Fibroblast of skin of scalp (primary cell): ENCODE measurements around the gene CD3G. TPM values are rescaled to one million over a fixed set of nuclear protein-coding genes. Genes with fewer than 3 reads are reported as not detected.
"Not testable (repeated sequence)": the region's sequence is repeated elsewhere in the genome, so short reads cannot be mapped to it uniquely, and the experiment has no call there.

Source experiments
- DNase-seq: peaks from one replicate; pipeline ENCODE4 v3.0.0-alpha.2; 2013
- polyA plus RNA-seq, 2 experiments: library from polyadenylated mRNA; unstranded; fragments of 120-200 nt; gene quantifications; one replicate each; pipeline ENCODE4 v1.2.1, GENCODE V29; 2013; ENCODE audit not compliant: insufficient read length in 2 of 2

The CD3G gene
- polyA plus RNA-seq (2013, experiment 1 of 2; ENCODE audit: insufficient read length): not detected
- polyA plus RNA-seq (2013, experiment 2 of 2; ENCODE audit: insufficient read length): not detected

DNA sequence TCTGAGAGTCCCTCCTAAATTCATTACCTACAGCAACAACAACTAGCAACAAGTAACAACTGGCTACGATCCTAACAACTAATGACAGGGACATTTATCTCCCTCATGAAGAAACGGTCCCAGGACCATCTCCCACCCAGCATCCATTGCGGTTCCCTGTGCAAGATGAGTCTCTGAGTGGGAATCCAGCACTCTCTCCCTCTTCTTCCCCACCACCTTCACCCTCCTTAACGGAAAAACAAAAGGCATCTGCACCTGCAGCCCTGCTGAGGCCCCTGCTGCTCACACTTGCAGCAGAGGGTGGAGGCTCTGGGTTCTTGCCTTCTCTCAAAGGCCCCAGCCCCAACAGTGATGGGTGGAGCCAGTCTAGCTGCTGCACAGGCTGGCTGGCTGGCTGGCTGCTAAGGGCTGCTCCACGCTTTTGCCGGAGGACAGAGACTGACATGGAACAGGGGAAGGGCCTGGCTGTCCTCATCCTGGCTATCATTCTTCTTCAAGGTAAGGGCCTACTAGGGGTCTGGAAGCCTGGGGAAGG, at the start of gene CD3G:
Gene CD3G, plus strand, starts transcription at position 364 of the 535 bp plus-strand sequence. Its CDS starts 80 bp downstream, at position 444.
- no peak for DNase-seq

DNA sequence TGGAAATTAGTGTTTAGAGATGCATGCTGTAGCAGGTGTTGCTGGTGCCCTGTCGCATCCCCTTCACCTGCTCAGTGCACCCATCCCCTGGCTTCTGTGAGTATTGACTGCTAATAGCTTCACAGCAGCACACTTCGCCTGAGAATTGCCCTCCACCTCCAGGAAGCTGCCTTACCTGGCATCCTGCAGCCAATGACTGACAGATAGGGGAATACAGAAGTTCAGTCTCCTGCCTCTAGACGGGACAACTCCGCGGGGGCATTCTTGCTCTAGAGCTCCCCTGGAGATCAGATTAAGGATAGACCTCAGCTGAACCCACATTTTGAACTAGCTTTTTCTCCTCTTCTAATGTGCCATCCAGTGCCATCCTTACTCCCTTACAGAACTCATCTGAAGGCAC, 48.9 kb upstream of the CD3G start:
- no peak for DNase-seq

DNA sequence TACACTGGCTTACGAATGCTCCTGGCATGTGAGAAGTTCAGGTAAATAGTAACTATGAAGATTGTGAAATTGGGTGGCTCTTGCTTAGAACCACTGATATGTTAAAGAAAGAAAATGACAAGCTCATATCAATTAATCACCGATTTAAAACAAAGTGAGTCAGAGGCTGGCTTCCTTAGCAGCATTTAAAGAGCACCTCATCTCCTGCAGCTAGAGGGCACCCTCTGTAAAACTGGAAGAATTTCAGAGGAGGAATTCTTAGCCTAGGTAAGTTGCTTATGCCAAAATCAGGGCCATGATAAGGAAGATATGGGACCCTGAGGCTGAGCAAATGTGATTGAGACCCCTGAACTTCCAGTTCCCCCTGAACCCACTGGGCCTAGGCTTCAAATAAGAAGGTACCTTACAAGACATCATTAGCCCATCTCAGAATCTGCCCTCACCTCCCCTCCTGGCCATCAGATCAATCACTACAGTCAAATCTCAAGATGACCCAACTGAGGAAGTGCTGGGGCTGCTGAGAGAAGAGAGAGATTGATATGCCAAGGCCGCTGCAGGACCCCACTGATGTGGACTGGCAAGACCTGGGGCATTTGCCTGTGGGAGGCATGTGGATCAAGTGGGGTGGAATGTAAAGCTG, 48.2 kb upstream of the CD3G start:
- peak; percentile 13 for DNase-seq

DNA sequence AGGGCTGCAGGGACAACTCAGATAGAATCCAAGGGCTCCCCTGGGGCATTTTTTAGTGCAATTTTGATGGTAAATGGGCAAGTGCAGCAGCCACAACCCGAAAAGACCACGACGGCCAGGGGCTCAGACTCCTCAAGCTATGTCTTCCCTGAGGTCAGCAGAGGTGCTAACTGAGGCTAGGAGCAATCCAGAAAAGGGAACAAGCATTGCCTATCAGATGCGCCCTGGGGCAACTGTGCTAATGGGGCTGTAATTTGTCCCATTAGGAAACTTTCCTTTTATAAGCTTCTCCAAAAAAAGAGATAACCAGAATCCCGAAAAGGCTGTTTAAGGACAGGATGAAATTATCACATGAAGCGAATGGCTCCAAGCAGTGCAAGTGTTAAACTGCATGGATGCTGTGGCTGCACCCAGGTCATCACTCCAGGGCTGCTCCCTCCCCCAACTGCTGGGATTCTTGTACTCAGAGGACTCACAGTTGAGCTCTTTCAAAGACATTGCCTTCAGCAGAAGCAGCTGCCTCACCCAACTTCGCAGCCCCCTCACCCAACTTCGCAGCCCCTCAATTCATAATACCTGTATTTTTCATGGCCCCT, 42.4 kb upstream of the CD3G start:
- no peak for DNase-seq

DNA sequence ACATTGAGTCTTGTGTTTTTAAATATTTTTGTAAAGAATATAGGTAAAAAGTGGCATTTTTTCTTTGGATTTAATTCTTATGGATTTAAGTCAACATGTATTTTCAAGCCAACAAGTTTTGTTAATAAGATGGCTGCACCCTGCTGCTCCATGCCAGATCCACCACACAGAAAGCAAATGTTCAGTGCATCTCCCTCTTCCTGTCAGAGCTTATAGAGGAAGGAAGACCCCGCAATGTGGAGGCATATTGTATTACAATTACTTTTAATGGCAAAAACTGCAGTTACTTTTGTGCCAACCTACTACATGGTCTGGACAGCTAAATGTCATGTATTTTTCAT, 39.9 kb upstream of the CD3G start:
- no peak for DNase-seq

DNA sequence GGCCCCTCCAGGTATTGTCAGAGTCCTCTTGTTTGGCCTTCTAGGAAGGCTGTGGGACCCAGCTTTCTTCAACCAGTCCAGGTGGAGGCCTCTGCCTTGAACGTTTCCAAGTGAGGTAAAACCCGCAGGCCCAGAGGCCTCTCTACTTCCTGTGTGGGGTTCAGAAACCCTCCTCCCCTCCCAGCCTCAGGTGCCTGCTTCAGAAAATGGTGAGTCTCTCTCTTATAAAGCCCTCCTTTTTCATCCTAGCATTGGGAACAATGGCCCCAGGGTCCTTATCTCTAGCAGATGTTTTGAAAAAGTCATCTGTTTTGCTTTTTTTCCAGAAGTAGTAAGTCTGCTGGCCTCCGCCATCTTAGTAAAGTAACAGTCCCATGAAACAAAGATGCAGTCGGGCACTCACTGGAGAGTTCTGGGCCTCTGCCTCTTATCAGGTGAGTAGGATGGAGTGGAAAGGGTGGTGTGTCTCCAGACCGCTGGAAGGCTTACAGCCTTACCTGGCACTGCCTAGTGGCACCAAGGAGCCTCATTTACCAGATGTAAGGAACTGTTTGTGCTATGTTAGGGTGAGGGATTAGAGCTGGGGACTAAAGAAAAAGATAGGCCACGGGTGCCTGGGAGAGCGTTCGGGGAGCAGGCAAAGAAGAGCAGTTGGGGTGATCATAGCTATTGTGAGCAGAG, 39.4 kb upstream of the CD3G start, which contains the start of gene CD3E:
Gene CD3E, plus strand, starts transcription at position 163 of the 681 bp plus-strand sequence. Its CDS starts 223 bp downstream, at position 386.
- no peak for DNase-seq

DNA sequence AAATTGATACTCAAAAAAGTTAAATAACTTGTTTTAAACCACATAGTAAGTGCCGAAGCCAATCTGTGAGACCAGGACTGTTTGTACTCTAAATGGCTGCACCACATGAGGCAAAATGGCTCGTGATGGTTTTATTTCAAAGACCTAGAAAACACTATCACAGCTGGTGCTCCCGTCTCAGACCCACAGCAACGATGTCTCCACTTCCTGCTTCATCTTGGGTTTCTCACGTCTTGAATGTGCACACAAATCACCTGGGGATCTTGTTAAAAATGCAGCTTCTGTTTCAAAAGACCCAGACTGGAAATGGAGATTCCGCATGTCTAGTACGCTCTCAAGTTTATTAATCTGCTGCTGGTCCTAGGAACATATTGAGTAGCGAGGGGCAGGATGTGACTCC, 38.4 kb upstream of the CD3G start:
- no peak for DNase-seq

DNA sequence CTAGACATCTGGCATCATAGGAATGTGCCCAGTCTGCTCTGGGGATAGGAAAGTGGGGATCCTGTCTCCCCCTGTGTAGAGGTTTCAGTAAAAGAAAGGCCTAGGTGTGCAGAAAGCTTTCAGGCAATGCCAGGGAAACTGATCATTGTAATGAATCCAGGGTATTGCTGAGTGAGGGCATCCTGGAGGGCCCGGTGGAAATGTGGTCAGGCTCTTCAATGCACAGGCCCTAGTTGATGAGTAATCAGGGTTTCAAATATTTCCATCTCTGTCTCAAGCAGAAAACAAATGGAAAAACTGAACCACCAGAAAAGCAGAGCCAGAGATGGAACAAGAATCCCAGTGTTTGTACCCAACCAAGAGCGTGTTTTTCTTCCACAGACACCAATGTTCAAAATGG, 37.6 kb upstream of the CD3G start:
- DNase-seq: no peak

DNA sequence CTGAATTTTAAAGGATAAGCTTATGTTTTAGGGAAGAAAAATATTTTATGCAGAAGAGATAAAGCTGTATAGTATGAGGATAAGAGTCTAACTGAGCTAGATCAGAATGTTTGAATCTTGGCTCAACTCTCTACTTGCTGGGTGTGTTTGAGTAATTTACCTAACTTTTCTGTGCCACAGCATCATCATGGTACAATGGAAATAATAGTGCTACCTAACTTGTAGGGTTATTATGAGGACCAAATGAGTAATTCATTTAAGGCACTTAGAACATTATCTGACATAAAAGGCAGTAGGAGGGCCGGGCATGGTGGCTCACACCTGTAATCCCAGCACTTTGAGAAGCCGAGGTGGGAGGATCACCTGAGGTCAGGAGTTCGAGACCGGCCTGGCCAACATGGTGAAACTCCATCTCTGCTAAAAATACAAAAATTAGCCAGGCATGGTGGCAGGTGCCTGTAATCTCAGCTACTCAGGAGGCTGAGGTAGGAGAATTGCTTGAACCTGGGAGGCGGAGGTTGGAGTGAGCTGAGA, 35.1 kb upstream of the CD3G start:
- DNase-seq: not testable (repeated sequence)

DNA sequence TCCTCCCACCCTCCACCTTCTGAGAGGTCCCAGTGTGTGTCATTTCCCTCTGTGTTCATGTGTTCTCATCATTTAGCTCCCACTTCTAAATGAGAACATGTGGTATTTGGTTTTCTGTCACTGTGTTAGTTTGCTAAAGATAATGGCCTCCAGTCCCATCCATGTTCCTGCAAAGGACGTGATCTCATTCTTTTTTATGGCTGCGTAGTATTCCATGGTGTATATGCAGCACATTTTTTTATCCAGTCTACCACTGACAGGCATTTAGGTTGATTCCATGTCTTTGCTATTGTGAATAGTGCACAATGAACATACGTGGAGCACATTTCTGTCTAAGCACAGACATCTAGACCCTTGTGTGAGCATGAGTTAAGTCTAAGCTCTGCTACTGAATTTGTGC, 33.9 kb upstream of the CD3G start:
- no peak for DNase-seq

DNA sequence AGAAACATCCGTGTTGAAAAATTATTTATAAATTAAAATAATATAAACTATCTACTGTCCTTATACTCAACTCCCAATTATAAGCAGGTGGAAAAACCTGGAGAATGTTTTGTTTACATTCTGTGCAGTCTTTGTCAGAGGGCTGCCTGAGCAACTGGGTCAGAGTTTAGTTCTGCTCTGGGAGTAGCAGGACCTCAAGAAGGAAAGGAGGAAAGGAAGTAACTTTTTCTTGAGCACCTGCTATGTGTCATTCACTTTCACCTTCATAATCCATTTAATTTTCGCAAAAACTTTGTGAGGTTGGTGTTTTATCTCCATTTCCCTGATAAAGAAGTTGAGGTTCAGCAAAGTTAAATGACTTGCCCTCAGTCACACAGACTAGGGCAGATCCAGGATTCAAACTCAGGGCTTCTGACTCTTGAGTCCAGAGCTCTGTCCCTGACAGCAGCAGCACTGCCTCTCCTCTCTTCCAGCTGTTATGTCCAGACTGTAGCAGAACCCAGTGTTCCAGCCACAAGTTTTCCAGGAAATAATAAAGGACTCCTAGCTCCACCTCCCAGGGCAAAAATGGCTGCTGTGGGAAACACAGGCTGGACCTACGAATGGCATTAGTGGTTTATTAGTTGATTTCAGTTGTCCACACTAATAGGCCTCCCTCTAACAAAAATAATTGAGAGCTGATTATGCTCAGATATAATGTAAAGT, 33.2 kb upstream of the CD3G start:
- no peak for DNase-seq

DNA sequence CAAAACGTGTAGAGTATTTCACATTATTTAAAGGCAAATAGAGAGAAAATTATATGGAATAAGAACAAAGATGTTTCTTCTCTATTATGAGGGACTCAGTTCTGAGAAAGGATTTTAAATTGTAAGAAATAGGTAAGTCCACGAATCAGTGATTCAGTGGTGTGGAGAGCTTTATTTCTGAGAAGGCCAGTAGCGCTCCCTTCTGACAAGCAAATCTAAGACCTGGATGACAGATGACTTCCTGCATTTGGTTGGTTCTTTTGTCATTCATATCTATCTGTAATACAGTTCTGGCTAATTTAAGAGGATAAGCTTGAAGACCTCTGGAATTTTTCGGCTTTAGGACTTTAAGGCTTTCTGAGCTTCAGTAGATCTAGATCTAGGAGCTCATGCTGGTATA, 32.6 kb upstream of the CD3G start:
- no peak for DNase-seq

DNA sequence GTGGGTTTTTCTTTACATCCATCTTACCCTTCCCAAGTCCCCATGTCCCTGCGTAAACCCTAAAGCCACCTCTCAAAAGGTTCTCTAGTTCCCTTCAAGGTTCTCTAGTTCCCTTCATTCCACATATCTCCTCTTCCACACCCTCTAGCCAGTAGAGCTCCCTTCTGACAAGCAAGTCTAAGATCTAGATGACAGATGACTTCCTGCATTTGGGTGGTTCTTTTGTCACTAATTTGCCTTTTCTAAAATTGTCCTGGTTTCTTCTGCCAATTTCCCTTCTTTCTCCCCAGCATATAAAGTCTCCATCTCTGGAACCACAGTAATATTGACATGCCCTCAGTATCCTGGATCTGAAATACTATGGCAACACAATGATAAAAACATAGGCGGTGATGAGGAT, 31.8 kb upstream of the CD3G start:
- DNase-seq: no peak

DNA sequence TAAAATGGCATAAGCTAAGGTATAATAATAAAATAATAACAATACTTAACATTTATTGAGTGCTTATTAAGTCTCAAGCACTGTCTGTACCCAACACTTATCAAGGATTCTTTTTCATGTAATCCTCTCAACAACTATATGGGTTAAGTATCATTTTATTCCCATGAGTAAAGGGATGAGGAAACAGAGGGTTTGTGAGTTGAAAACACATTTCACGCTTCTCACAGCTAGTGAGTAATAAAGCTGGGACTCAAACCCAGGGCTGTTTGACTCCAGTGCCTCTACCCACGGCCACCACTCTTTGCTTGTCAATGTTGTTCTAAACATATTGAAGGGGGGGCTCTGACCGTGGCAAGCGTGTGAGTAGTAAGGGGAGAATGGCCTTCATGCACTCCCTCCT, 30.9 kb upstream of the CD3G start:
- no peak for DNase-seq

DNA sequence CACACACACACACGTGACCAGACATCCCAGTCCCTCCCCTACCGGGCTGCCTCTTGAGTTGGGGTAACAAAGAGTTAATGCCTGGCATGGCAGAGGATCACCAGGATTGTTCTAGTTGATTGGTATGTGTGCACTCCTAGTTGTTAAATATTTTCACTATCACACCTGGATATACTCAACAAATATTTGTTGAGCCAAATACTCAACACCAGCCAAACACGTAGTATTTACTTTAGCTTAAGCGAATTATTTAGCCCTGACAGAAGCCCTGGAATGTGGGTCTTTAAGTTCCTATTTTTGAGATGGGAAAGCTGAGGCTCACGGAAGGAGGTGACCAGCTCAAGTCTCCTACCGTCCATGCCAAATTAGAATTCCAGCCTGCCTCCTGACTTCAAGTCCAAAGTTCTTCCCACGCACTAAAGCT, 29.1 kb upstream of the CD3G start:
- DNase-seq: no peak

DNA sequence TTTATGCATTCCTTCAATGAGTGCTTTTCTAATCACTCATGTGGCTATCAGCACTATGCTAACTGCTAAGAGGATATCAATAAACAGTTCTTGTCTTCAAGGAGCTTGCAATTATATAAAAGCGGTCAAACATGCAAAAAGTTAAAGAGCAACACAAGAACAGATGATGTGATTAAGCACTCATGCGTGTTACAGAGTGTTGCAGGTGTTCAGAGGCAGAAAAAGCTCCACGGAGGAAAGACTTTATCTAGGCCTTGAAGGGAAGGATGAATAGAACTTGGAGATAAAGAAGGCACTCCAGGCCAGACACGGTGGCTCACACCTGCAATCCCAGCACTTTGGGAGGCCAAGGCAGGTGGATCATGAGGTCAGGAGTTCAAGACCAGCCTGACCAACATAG, 26.0 kb upstream of the CD3G start:
- no peak for DNase-seq

DNA sequence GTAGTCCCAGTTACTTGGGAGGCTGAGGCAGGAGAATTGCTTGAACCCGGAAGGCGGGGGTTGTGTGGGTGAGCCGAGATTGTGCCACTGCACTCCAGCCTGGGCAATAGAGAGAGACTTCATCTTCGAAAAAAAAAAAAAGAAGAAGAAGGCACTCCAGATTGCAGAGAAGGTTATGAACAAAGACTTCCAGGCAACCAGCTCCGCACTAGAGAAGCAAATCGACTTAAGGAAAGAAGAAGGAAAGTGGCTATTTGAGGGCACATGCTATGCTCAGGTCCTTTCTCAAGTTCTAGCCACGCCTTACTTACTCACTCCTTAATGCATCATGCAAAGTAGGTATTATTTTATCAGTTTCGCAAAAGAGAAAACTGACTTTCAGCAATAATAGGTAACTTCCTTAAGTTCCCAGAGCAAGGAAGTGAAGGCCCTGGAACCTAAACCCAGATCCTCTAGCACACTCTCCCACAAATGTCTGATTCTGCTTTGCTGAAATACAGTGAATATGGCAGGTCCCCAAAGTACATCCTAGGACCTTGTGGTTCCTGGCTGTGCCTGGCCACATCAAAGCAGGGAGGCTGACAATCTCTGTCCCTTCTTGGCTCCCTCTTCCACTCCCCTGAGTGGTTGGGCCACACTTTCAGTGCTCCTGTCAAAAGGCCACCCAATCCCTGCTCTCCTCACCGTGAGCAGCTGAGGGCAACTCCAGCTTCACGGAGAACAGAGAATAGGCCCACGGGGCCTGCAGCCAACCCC, 25.4 kb upstream of the CD3G start:
- DNase-seq: no peak

DNA sequence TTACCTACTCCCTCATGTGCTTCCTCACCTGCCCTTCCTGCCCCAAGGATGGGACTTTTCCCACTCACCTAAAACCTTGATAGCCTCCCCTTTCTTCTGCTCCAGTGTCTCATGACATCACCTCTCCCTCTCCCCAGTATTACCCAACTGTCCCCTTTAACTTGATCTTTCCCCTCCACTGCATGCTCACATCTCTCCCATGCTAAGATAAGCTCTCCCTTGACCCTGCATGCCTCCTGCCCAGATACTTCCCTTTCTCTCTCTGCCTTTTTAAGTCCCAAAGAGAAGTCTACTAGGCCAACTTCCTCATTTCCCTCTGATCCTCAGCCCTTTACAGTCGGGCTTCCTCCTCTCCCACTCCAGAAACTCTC, 24.8 kb upstream of the CD3G start:
- DNase-seq: no peak

DNA sequence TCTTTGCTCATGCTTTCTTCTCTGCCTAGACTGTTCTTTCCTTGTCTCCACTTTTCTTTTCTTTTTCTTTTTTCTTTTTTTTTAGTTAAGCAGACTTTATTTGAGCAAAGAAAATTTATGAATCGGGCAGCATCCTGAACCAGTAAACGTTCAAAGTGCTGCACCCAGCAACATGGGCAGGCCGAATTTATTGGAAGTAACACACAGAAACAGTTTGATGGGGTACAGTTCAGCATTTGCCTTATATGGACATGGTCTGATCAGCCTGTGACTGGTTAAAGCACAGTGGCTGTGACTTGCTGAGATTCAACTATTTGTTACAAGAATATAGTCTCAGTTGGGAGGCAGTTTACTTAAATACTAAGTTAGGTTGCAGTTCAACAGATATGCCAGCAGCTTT, 23.6 kb upstream of the CD3G start:
- DNase-seq: no peak

DNA sequence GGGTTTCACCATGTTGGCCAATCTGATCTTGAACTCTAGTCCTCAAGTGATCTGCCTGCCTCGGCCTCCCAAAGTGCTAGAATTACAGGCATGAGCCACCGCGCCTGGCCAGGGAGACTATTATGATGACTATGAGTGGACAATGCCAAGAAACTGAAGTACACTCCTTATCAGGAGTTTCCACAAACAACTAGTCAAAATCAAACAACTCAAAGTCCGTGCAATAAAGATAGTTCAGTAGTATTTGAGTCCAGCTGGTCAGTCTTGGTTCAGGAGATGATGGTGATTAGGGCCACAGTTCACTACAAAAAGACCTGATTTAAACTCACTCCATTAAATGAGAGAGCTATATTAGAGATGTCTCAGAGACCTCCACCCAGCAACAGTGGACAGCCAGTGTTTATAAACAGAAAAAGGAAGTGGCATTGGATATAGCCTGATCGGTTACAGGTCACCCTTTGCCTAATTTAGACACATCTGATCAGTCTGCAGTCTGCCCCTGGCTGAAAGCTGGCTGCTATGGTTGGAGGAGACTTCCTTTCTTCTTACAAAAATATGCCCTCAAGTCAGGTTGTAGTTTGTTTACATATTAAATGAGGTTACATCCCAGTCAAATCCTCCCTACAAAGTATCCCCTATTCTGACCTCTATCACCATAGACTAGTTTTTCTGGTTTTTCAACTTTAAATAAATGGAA, 22.6 kb upstream of the CD3G start:
- no peak for DNase-seq

DNA sequence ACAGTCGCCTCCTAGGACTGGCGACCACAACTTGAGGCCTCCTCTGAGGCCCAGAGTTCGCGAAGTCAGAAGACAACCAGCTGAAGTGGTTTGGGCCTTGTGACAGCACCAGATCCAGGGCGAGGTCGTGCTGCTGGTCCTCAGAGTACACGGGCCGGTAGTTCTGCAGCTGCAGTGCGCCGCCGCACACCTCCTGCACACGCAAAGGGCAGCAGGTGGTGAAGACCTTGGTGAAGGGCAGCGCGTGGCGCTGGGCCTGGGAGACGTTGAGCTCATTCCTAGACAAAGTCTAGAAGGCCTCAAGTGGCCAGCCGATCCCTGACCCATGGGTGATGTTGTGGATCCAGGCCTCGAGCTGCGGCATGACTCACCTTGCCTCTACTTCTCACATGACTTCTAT, 21.4 kb upstream of the CD3G start:
- DNase-seq: no peak
